PFSK-1 (cell line): ENCODE measurements around the gene RBM24.

Experiments
- FOXP2 ChIP-seq: optimal IDR thresholded peaks from 2 replicates; pipeline ENCODE3; 2011; ENCODE audit warnings: borderline replicate concordance, control low read depth, inconsistent platforms; ENCODE audit not compliant: insufficient read depth; ENCODE audit errors: extremely low read length, extremely low read depth
- POLR2AphosphoS5 ChIP-seq: IDR thresholded peaks from 2 replicates; pipeline ENCODE4 v1.6.1; 2012; ENCODE audit warnings: low read depth, mild to moderate bottlenecking, control low read depth, low read length, moderate library complexity
- SIN3A ChIP-seq: IDR thresholded peaks from 2 replicates; pipeline ENCODE4 v1.6.1; 2012; ENCODE audit warnings: mild to moderate bottlenecking, low read length, moderate library complexity, borderline replicate concordance; ENCODE audit not compliant: insufficient read depth
- TAF1 ChIP-seq: IDR thresholded peaks from 2 replicates; pipeline ENCODE4 v1.6.1; 2012; ENCODE audit warnings: low read length, control low read depth, borderline replicate concordance; ENCODE audit not compliant: insufficient read depth
- TF ChIP-seq, protein P1 (sequence below), 2 experiments: IDR thresholded peaks; 2 replicates each; pipeline versions ENCODE4 v1.6.1 to v1.8.0; 2011 to 2012; ENCODE audit warnings: low read depth in 2 of 2, low read length in 2 of 2, control low read depth in 1 of 2, inconsistent platforms in 1 of 2, mild to moderate bottlenecking in 1 of 2, moderate library complexity in 1 of 2; ENCODE audit not compliant: insufficient read depth in 1 of 2

RBM24 gene

DNA sequence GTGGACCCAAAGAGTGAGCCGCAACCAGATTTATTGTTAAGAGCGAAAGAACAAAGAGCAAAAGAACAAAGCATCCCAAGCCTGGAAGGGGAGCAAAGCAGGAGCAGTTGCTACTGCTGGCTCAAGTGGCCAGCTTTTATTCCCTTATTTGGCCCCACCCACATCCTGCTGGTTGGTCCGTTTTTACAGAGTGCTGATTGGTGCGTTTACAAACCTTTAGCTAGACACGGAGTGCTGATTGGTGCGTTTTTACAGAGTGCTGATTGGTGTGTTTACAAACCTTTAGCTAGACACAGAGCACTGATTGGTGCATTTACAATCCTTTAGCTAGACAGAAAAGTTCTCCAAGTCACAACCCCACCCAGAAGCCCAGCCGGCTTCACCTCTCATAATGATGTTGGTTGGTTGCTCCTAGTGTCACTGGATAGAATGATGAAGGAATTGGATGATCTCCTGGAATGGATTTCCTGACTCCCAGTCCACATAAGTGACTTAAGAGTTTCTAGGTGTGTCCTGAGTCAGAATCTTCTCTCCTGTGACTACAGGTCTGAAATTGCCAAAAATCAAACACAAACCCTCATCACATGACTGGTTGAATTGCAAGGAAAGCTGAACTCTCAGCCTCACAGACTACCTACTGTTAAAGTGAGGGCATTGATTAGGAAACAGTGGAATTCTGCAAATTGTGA is 60.1 kb downstream of the RBM24 start:
- TF ChIP-seq, protein P1, sequence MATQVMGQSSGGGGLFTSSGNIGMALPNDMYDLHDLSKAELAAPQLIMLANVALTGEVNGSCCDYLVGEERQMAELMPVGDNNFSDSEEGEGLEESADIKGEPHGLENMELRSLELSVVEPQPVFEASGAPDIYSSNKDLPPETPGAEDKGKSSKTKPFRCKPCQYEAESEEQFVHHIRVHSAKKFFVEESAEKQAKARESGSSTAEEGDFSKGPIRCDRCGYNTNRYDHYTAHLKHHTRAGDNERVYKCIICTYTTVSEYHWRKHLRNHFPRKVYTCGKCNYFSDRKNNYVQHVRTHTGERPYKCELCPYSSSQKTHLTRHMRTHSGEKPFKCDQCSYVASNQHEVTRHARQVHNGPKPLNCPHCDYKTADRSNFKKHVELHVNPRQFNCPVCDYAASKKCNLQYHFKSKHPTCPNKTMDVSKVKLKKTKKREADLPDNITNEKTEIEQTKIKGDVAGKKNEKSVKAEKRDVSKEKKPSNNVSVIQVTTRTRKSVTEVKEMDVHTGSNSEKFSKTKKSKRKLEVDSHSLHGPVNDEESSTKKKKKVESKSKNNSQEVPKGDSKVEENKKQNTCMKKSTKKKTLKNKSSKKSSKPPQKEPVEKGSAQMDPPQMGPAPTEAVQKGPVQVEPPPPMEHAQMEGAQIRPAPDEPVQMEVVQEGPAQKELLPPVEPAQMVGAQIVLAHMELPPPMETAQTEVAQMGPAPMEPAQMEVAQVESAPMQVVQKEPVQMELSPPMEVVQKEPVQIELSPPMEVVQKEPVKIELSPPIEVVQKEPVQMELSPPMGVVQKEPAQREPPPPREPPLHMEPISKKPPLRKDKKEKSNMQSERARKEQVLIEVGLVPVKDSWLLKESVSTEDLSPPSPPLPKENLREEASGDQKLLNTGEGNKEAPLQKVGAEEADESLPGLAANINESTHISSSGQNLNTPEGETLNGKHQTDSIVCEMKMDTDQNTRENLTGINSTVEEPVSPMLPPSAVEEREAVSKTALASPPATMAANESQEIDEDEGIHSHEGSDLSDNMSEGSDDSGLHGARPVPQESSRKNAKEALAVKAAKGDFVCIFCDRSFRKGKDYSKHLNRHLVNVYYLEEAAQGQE (IDR thresholded peaks at IDR 0.05; ENCODE audit: insufficient read depth in 1 of 2, low read depth in 2 of 2, low read length in 2 of 2), result no peak
- TF ChIP-seq FOXP2 (no peak), POLR2AphosphoS5 (no peak), TAF1 (no peak), SIN3A (no peak)

DNA sequence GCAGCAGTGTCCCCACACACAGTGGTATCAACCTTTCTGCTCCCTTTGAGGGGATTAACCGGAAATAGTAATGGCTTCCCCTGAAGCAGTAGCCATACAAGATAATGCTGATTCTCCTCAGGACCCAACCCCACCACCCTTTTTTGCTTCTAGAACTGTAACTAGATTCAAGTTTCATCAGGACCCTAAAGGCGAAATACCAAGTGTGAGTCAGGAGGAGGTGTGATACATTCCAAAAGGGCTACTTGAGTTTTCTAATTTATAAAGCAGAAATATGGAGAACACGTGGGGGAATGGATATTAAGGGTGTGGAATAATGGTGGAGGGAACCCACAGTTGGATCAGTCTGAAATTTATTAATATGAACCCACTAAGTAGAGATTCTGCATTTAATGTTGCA is 60.7 kb downstream of the RBM24 start:
- TF ChIP-seq POLR2AphosphoS5 (no peak), TAF1 (no peak), SIN3A (no peak), FOXP2 (no peak)
- TF ChIP-seq, protein P1 (IDR thresholded peaks at IDR 0.05; ENCODE audit: insufficient read depth in 1 of 2, low read depth in 2 of 2, low read length in 2 of 2), result no peak

DNA sequence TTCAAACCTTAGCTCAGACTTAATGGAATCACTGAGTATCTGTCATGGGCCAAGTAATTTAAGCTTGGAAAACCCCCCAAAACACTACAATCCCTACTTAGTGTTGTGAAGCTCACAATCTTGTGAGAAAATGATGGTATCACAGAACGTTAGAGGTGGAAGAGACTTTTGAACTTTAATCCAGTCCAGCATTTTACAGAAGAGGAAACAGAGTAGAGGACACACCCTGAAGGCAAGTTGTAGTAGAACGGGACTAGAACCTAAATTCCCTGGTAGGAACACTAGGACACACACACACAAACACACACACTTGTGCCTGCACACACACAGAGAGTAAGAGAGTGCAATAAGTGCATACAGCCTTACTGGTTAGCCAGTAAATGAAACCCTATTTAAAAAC is 62.1 kb downstream of the RBM24 start:
- no peak for TF ChIP-seq SIN3A
- no peak for TF ChIP-seq FOXP2
